ENCODE data around the gene YIPF1. TPM values are rescaled to one million over a fixed set of nuclear protein-coding genes. Genes with fewer than 3 reads are reported as not detected.
A peak's percentile ranks its signal among the peaks of the same experiment; 100 is the strongest.

YIPF1 gene
- total RNA-seq, 1 donor from 2014 or later = 13.9 TPM

DNA sequence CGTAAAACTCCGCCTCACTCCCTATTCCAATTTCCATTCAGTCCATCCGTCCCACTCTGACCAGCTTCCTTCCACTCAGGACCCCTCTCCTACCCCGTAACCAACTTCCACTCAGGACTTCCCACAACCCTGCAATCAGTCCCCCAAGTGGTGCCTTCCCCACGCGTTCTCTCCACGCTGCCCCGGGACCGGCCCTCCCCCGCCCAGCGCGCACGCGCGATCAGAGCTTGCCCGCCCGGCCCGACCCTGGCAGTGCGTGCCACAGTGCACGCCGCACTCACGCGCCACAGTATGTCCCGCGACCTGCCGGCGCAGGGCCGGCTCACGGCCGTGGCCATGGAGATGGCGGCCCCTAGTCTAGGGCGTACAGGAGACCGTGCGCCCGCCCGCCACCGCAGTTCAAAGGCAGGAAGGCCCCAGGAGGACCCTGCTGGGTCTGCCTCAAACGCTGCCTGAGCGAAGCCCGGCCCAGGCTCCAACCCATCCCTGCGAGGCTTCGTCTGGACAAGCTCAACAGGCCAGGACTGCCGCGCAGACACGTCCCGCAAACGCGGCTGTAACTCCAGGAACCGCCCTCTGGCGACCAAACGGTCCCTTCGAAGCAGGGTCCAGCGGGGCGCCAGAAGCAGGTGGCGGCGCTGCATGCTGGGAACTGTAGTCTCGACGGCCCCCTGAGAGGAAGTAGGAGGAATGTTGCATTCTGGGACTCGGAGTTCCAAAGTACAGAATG lies 51.5 kb downstream of the YIPF1 start, which contains the start of gene NDC1:
Gene NDC1, minus strand, starts transcription at position 373 of the 730 bp plus-strand sequence. Its CDS starts 35 bp downstream, at position 338.
- intact Hi-C loops (cut with micrococcal nuclease) = no loop called here
- TF ChIP-seq CTCF (IDR thresholded peaks at IDR 0.05; ENCODE audit: borderline replicate concordance) = peak; percentile 29
- peaks cover 23% of the 10 kb centered on the region for H3K4me1 ChIP-seq
- no peaks in the 10 kb centered on the region for H3K36me3 ChIP-seq
- H3K4me3 ChIP-seq = peak within 1 kb of the TSS; percentile 88
- H3K27me3 ChIP-seq (ENCODE audit: low read depth) = no peaks in the 10 kb centered on the region
- peak within 1 kb of the TSS; percentile 98 for H3K27ac ChIP-seq (replicated peaks)
- peak; percentile 90 for DNase-seq
- peaks cover 14% of the 10 kb centered on the region for H3K9me3 ChIP-seq (replicated peaks)

DNA sequence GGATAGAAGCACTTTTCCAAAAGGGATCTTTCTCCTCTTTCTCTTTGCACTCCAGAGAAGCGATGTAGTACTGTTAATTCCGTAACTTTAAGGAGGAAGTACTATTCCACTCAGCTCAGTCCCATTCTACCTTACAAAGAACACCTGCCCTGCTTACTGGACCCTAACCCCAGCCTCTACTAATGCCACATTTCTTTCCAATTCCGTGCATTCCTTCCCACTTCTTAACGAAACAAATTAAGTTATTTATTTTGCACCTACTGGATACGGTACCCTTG lies 52.0 kb downstream of the YIPF1 start:
- no peak for TF ChIP-seq CTCF (IDR thresholded peaks at IDR 0.05; ENCODE audit: borderline replicate concordance)

DNA sequence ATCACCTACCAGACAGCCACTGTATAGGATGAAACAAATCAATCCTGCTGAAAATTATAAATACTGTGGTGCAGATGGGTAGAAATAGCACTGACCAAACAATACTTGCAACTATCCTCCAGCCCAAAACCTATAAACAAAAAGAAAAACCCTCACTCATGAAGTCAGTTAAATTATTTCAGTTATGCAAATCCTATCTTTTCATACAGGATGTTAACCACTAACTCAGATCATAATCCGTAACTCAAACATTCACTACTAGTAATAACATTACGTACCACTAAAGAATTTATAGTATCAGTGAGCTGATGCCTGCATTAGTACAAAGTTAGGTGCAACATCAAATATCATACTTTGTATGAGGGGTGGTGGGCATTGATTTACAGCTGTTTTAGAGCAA lies 54.1 kb downstream of the YIPF1 start:
- TF ChIP-seq CTCF (IDR thresholded peaks at IDR 0.05; ENCODE audit: borderline replicate concordance) = no peak
- intact Hi-C loops (cut with micrococcal nuclease) = no loop called here
- no peak overlapping the region for H3K4me3 ChIP-seq
- no peak for DNase-seq
- H3K27me3 ChIP-seq (ENCODE audit: low read depth) = no peaks in the 10 kb centered on the region
- peaks cover 11% of the 10 kb centered on the region for H3K36me3 ChIP-seq
- no peak overlapping the region for H3K27ac ChIP-seq (replicated peaks)
- H3K9me3 ChIP-seq (replicated peaks) = no peaks in the 10 kb centered on the region
- H3K4me1 ChIP-seq = peaks cover 23% of the 10 kb centered on the region

More for the DNA sequence above, 52.0 kb downstream of the YIPF1 start:
- intact Hi-C loops (cut with micrococcal nuclease) = no loop called here
- Histone ChIP-seq H3K9me3 (replicated peaks) (peaks cover 9% of the 10 kb centered on the region), H3K4me1 (peaks cover 23% of the 10 kb centered on the region), H3K27ac (replicated peaks) (peak overlapping the region; percentile 98), H3K27me3 (ENCODE audit: low read depth) (no peaks in the 10 kb centered on the region), H3K4me3 (peak overlapping the region; percentile 88), H3K36me3 (no peaks in the 10 kb centered on the region)
- no peak for DNase-seq

DNA sequence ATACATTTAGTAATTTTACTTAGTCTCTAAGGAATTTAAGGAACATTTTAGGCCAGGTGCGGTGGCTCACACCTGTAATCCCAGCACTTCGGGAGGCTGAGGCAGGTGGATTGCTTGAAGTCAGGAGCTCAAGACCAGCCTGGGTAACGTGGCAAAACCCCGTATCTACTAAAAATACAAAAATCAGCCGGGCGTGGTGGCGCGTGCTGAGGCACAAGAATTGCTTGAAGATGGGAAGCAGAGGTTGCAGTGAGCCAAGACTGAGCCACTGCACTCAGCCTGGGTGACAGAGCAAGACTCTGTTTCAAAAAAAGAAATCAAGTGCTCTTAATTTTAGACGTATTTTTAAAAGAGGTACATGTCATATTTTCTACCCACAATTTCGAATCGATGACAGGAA lies 54.8 kb downstream of the YIPF1 start:
- no peak for TF ChIP-seq CTCF (IDR thresholded peaks at IDR 0.05; ENCODE audit: borderline replicate concordance)
- intact Hi-C loops (cut with micrococcal nuclease) = no loop called here

DNA sequence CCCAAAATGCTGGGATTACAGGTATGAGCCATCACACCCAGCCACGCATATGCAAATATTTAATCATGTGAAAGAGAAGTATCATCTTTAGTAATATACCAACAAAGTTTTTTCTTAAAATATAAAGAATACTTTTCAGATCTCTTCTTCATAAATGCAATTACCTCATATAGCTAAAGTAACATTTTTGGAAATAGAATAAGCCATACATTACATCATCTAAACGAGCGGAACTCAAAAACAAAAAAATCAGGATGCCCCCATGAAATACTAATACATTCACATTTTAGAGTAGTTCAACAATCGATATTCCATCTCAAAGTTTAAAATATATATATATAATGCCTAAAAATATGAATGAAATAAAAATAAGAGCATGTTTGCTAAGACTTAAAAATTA lies 56.2 kb downstream of the YIPF1 start:
- H3K4me3 ChIP-seq = no peak overlapping the region
- H3K27me3 ChIP-seq (ENCODE audit: low read depth) = no peaks in the 10 kb centered on the region
- no peaks in the 10 kb centered on the region for H3K9me3 ChIP-seq (replicated peaks)
- H3K27ac ChIP-seq (replicated peaks) = no peak overlapping the region
- H3K4me1 ChIP-seq = peaks cover 18% of the 10 kb centered on the region
- H3K36me3 ChIP-seq = peaks cover 14% of the 10 kb centered on the region
- DNase-seq = no peak
- intact Hi-C loops (cut with micrococcal nuclease) = no loop called here
- TF ChIP-seq CTCF (IDR thresholded peaks at IDR 0.05; ENCODE audit: borderline replicate concordance) = no peak

More for the DNA sequence above, 54.8 kb downstream of the YIPF1 start:
- H3K27me3 ChIP-seq (ENCODE audit: low read depth) = no peaks in the 10 kb centered on the region
- no peak for DNase-seq
- H3K4me3 ChIP-seq = no peak overlapping the region
- no peaks in the 10 kb centered on the region for H3K9me3 ChIP-seq (replicated peaks)
- peaks cover 23% of the 10 kb centered on the region for H3K4me1 ChIP-seq
- H3K36me3 ChIP-seq = peaks cover 14% of the 10 kb centered on the region
- H3K27ac ChIP-seq (replicated peaks) = no peak overlapping the region
